HCT116 (cell line): ENCODE data around the gene LEKR1. TPM values are rescaled to one million over a fixed set of nuclear protein-coding genes. Genes with fewer than 3 reads are reported as not detected.

ENCODE experiments used
- ATAC-seq: fragments of 200-7000 bp; cut with Tn5 transposase; 2 replicates; pipeline ENCODE4 v1.9.1; 2020; ENCODE audit warnings: mild to moderate bottlenecking, moderate library complexity
- BruUV-seq: library from RNA; stranded (reverse); fragments of 400-500 nt; replicated peaks from 2 replicates; lab custom pipeline; 2021; lab: Mats Ljungman, UMichigan
- CTCF ChIA-PET: fragments of 300-600 bp; sonication (Branson Sonifier 250); formaldehyde crosslinking; loops from one replicate; lab custom pipeline; 2021; ENCODE audit warnings: antibody characterized with exemption; lab: Charles Lee
- POLR2A ChIA-PET: fragments of 300-600, 350-600 bp; sonication (Branson Sonifier 250); formaldehyde crosslinking; loops from one replicate; lab custom pipeline; 2021; ENCODE audit warnings: antibody characterized with exemption; lab: Charles Lee
- RAD21 ChIA-PET, 2 experiments: fragments of 300-600 bp; sonication (Branson Sonifier 250); formaldehyde crosslinking; loops; one replicate each; lab custom pipeline; 2023; ENCODE audit warnings: low total read pairs in 2 of 2; ENCODE audit not compliant: uncharacterized antibody in 2 of 2, unreplicated experiment in 2 of 2, low non-redundant PET in 1 of 2; lab: Charles Lee
- DNase-seq: peaks from one replicate; pipeline ENCODE4 v3.0.0-alpha.2; 2010; ENCODE audit warnings: low read depth, low spot score
- H2AFZ ChIP-seq: fragments of 200-600 bp; shearing (Covaris generic), sonication (generic); 2 replicates; pipeline ENCODE4 v1.6.1; 2017; ENCODE audit warnings: low read depth, mixed run types, mixed read lengths, antibody characterized with exemption, low read length; ENCODE audit not compliant: poor library complexity, severe bottlenecking
- H3K27ac ChIP-seq: 2 replicates; pipeline ENCODE4 v1.5.1; 2012; ENCODE audit warnings: low read depth, low read length
- H3K27me3 ChIP-seq: fragments of 200-600 bp; sonication (generic); 2 replicates; pipeline ENCODE4 v1.6.1; 2016; ENCODE audit warnings: mixed run types, low read length, mixed read lengths; ENCODE audit not compliant: insufficient read depth
- H3K36me3 ChIP-seq, 2 experiments: fragments of 200-500 bp in 1 of 2; fragments of 200-600 bp in 1 of 2; sonication (Bioruptor generic) in 1 of 2; sonication (generic) in 1 of 2; 2 replicates each; pipeline versions ENCODE4 v1.5.1 to v1.6.1; 2014 to 2016; ENCODE audit warnings: low read length in 2 of 2, inconsistent platforms in 1 of 2, mixed read lengths in 1 of 2, mixed run types in 1 of 2; ENCODE audit not compliant: insufficient read depth in 2 of 2, control insufficient read depth in 1 of 2
- H3K4me1 ChIP-seq, 2 experiments: fragments of 200-600 bp in 1 of 2; sonication (generic) in 1 of 2; 2 replicates each; pipeline versions ENCODE4 v1.5.1 to v1.6.1; 2012 to 2017; ENCODE audit warnings: low read length in 2 of 2, inconsistent platforms in 1 of 2, mild to moderate bottlenecking in 1 of 2, mixed read lengths in 1 of 2, mixed run types in 1 of 2, moderate library complexity in 1 of 2; ENCODE audit not compliant: insufficient read depth in 2 of 2, control insufficient read depth in 1 of 2
- H3K4me2 ChIP-seq: fragments of 200-600 bp; sonication (generic); 2 replicates; pipeline ENCODE4 v1.6.1; 2017; ENCODE audit warnings: mixed run types, low read length, mixed read lengths
- H3K4me3 ChIP-seq, 2 experiments: fragments of 200-600 bp in 1 of 2; sonication (generic) in 1 of 2; replicated peaks in 1 of 2; 2 replicates each; pipeline ENCODE4 v1.5.1; 2011 to 2016; ENCODE audit warnings: low read length in 2 of 2, control low read depth in 1 of 2, low read depth in 1 of 2, mild to moderate bottlenecking in 1 of 2, mixed read lengths in 1 of 2, mixed run types in 1 of 2
- H3K79me2 ChIP-seq: fragments of 200-600 bp; sonication (generic); 2 replicates; pipeline ENCODE4 v1.6.1; 2017; ENCODE audit warnings: mild to moderate bottlenecking, mixed run types, low read length, moderate library complexity, mixed read lengths; ENCODE audit not compliant: insufficient read depth
- H3K9ac ChIP-seq: fragments of 200-600 bp; sonication (generic); 2 replicates; pipeline ENCODE4 v1.6.1; 2016; ENCODE audit warnings: low read length, mixed read lengths
- H3K9me2 ChIP-seq: fragments of 200-600 bp; sonication (generic), shearing (Covaris generic); 2 replicates; pipeline ENCODE4 v1.6.1; 2017; ENCODE audit warnings: mixed run types, mild to moderate bottlenecking, moderate library complexity; ENCODE audit not compliant: insufficient read depth
- H3K9me3 ChIP-seq, 2 experiments: fragments of 200-500 bp in 1 of 2; fragments of 200-600 bp in 1 of 2; sonication (Bioruptor generic) in 1 of 2; sonication (generic) in 1 of 2; 2 replicates each; pipeline ENCODE4 v1.6.1; 2014 to 2017; ENCODE audit warnings: low read length in 2 of 2, mixed read lengths in 2 of 2, inconsistent platforms in 1 of 2, low read depth in 1 of 2, mild to moderate bottlenecking in 1 of 2, mixed run types in 1 of 2, moderate library complexity in 1 of 2; ENCODE audit not compliant: control insufficient read depth in 1 of 2, insufficient read depth in 1 of 2
- H4K20me1 ChIP-seq: fragments of 200-600 bp; sonication (generic), shearing (Covaris generic); 2 replicates; pipeline ENCODE4 v1.6.1; 2017; ENCODE audit warnings: mixed run types, mild to moderate bottlenecking, moderate library complexity; ENCODE audit not compliant: insufficient read depth
- CBX3 ChIP-seq: IDR thresholded peaks from 2 replicates; pipeline ENCODE4 v1.6.1; 2012; ENCODE audit warnings: low read depth
- EZH2 ChIP-seq: fragments of 200-600 bp; sonication (generic); IDR thresholded peaks from 2 replicates; pipeline ENCODE4 v1.6.1; 2017; ENCODE audit warnings: antibody characterized with exemption, mixed run types
- EZH2phosphoT487 ChIP-seq: fragments of 200-600 bp; IDR thresholded peaks from 2 replicates; pipeline ENCODE4 v1.6.1; 2018; ENCODE audit warnings: antibody characterized with exemption, borderline replicate concordance
- FOSL1 ChIP-seq: IDR thresholded peaks from 2 replicates; pipeline ENCODE4 v1.6.1; 2012; ENCODE audit warnings: low read depth
- JUND ChIP-seq: IDR thresholded peaks from 2 replicates; pipeline ENCODE4 v1.6.1; 2012
- POLR2A ChIP-seq: IDR thresholded peaks from 2 replicates; pipeline ENCODE4 v1.7.0; 2011; ENCODE audit warnings: borderline replicate concordance; ENCODE audit not compliant: insufficient read depth, insufficient read length; ENCODE audit errors: extremely low read depth
- SIN3A ChIP-seq: IDR thresholded peaks from 2 replicates; pipeline ENCODE4 v1.6.1; 2012; ENCODE audit warnings: low read depth
- SP1 ChIP-seq: IDR thresholded peaks from 2 replicates; pipeline ENCODE4 v1.6.1; 2012; ENCODE audit warnings: low read depth
- SRF ChIP-seq: IDR thresholded peaks from 2 replicates; pipeline ENCODE4 v1.6.1; 2012; ENCODE audit warnings: low read depth
- ZFX ChIP-seq: fragments of 450-650 bp; IDR thresholded peaks from 2 replicates; pipeline ENCODE4 v1.6.1; 2017
- intact Hi-C: fragments of 100-400 bp; cut with micrococcal nuclease; formaldehyde crosslinking; loops from 2 replicates; pipeline ENCODE4 v1.10.0; 2022
- total RNA-seq: library from RNA; stranded (reverse); gene quantifications from one replicate; pipeline ENCODE4 v1.2.1, GENCODE V29; 2021; ENCODE audit not compliant: unreplicated experiment

Gene LEKR1
- total RNA-seq, 1 experiment from 2014 or later = 2.1 TPM

- BruUV-seq = no TSS peak
- RAD21 ChIA-PET = no interaction called here
- H4K20me1 ChIP-seq = no peaks in the 10 kb centered on the region
- no peaks in the 10 kb centered on the region for H3K9me3 ChIP-seq
- H2AFZ ChIP-seq = no peak overlapping the region
- no peak overlapping the region for H3K27ac ChIP-seq
- H3K36me3 ChIP-seq = no peaks in the 10 kb centered on the region
- no peak overlapping the region for H3K9ac ChIP-seq
- CTCF ChIA-PET = no interaction called here
- no peaks in the 10 kb centered on the region for H3K9me2 ChIP-seq
- TF ChIP-seq SIN3A = no peak
- no peak for TF ChIP-seq POLR2A
- no peak for TF ChIP-seq SP1
- TF ChIP-seq JUND = no peak
- no peaks in the 10 kb centered on the region for H3K79me2 ChIP-seq
- ATAC-seq (no peak), DNase-seq (no peak)
- no peaks in the 10 kb centered on the region for H3K27me3 ChIP-seq
- H3K4me2 ChIP-seq = no peak overlapping the region
- intact Hi-C loops = no loop called here
- POLR2A ChIA-PET = no interaction called here
- H3K4me3 ChIP-seq = no peak overlapping the region
- no peaks in the 10 kb centered on the region for H3K4me1 ChIP-seq
Observed at GRCh38 chr3:157069846-157070677, 243.9 kb downstream of the LEKR1 start.

- POLR2A ChIA-PET = no interaction called here
- ATAC-seq (no peak), DNase-seq (no peak)
- H3K4me1 ChIP-seq = no peaks in the 10 kb centered on the region
- intact Hi-C loops = no loop called here
- no peak overlapping the region for H3K9ac ChIP-seq
- TF ChIP-seq ZFX (no peak), EZH2phosphoT487 (no peak), CBX3 (no peak), SRF (no peak), SP1 (no peak), EZH2 (no peak), FOSL1 (no peak)
- no peak overlapping the region for H3K4me3 ChIP-seq
- H2AFZ ChIP-seq = no peak overlapping the region
- no peak overlapping the region for H3K27ac ChIP-seq
- no peaks in the 10 kb centered on the region for H3K9me2 ChIP-seq
- no peaks in the 10 kb centered on the region for H3K79me2 ChIP-seq
- no peaks in the 10 kb centered on the region for H3K36me3 ChIP-seq
- no peaks in the 10 kb centered on the region for H3K27me3 ChIP-seq
- no peak overlapping the region for H3K4me2 ChIP-seq
- no peaks in the 10 kb centered on the region for H4K20me1 ChIP-seq
- BruUV-seq = no TSS peak
- RAD21 ChIA-PET = no interaction called here
- CTCF ChIA-PET = no interaction called here
- no peaks in the 10 kb centered on the region for H3K9me3 ChIP-seq
Observed at GRCh38 chr3:157070678-157070999, 244.5 kb downstream of the LEKR1 start.
